Measurements from ENCODE around the gene LCP2. TPM values are rescaled to one million over a fixed set of nuclear protein-coding genes. Genes with fewer than 3 reads are reported as not detected.

Gene LCP2
- polyA plus RNA-seq, 3 donors: 52.0 to 177 (median 89.5) TPM

DNA sequence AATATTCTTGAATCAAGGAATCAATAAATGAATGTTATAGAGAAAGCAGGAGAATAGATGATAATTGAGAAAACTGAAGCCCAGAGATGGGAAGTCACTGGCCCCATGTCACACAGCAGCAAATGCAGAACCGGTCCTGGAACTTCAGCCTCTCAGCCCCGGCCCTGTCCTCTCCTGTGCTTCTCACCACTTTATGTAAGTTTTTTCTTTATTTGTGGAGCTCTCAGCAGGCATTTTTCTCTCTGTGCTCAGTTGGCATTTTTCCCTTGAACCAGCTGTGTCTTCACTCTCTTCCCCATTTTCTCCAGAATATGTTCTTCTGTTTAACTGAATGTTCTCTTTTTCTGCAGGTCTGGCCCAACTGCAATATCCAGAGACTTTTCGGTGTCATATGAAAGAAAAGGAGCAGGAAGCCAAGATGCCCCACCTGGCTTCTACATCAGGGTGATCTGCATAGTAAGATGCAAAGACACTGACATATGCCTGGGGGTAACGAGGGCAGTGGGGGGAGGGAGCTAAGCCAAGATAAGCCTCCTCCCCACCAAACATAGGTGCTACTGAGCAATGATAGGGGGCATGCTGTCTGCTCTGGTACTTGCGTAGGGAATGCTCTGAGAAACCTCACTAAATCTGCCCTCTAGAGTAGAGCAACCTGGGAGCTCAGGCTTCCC, 12.8 kb upstream of the LCP2 start:
- Histone ChIP-seq H3K27ac (ENCODE audit: low read depth in 1 of 2, low read length in 2 of 2) (peak overlapping the region; percentile 71 to 88), H3K79me2 (ENCODE audit: insufficient read depth, low read length) (no peaks in the 10 kb centered on the region), H4K20me1 (ENCODE audit: insufficient read depth, low read length) (no peaks in the 10 kb centered on the region), H2AFZ (ENCODE audit: insufficient read depth, low read depth, low read length, poor library complexity, severe bottlenecking) (no peak overlapping the region), H3K4me2 (replicated peaks; ENCODE audit: extremely low read depth, low read length, poor library complexity, severe bottlenecking) (peak overlapping the region; percentile 4), H3K4me1 (ENCODE audit: control insufficient read depth in 1 of 2, insufficient read depth in 2 of 2, low read length in 2 of 2) (peaks cover 81 to 85% of the 10 kb centered on the region in 2 donors), H3K9me3 (replicated peaks in 1 of 2; ENCODE audit: control insufficient read depth in 1 of 2, insufficient read depth in 1 of 2, low read length in 2 of 2) (no peaks in the 10 kb centered on the region), H3K4me3 (replicated peaks in 1 of 3; ENCODE audit: low read depth in 2 of 3, low read length in 3 of 3) (peak overlapping the region in 1 of 3 experiments; percentile 21), H3K27me3 (ENCODE audit: control insufficient read depth in 2 of 2, insufficient read depth in 2 of 2, low read length in 2 of 2) (no peaks in the 10 kb centered on the region), H3K36me3 (replicated peaks in 1 of 2; ENCODE audit: control insufficient read depth in 1 of 2, insufficient read depth in 2 of 2, low read length in 2 of 2) (no peaks in the 10 kb centered on the region), H3K9ac (ENCODE audit: insufficient read depth, low read length, poor library complexity, severe bottlenecking) (peak overlapping the region; percentile 17)
- TF ChIP-seq, protein P1, sequence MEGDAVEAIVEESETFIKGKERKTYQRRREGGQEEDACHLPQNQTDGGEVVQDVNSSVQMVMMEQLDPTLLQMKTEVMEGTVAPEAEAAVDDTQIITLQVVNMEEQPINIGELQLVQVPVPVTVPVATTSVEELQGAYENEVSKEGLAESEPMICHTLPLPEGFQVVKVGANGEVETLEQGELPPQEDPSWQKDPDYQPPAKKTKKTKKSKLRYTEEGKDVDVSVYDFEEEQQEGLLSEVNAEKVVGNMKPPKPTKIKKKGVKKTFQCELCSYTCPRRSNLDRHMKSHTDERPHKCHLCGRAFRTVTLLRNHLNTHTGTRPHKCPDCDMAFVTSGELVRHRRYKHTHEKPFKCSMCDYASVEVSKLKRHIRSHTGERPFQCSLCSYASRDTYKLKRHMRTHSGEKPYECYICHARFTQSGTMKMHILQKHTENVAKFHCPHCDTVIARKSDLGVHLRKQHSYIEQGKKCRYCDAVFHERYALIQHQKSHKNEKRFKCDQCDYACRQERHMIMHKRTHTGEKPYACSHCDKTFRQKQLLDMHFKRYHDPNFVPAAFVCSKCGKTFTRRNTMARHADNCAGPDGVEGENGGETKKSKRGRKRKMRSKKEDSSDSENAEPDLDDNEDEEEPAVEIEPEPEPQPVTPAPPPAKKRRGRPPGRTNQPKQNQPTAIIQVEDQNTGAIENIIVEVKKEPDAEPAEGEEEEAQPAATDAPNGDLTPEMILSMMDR (IDR thresholded peaks at IDR 0.05): no peak
- Mint-ChIP-seq H3K9me3 (peaks cover 0 to 2% (median 0%) of the 10 kb centered on the region in 7 donors), H3K4me3 (peak overlapping the region in 1 of 2 donors; percentile 52), H3K27ac (peak overlapping the region; percentile 87 to 99 (median 98)), H3K27me3 (ENCODE audit: low read depth in 3 of 3) (peaks cover 0 to 6% (median 3%) of the 10 kb centered on the region in 3 donors), H3K36me3 (peaks cover 0 to 2% of the 10 kb centered on the region in 2 donors), H3K4me1 (peaks cover 91% of the 10 kb centered on the region)
- intact Hi-C loops (cut with micrococcal nuclease): no loop called here
- WGBS (ENCODE audit: insufficient coverage): 39% methylated on average over 3 of the region's 5 CpGs
- DNase-seq: peak in 1 of 3 donors; percentile 46

DNA sequence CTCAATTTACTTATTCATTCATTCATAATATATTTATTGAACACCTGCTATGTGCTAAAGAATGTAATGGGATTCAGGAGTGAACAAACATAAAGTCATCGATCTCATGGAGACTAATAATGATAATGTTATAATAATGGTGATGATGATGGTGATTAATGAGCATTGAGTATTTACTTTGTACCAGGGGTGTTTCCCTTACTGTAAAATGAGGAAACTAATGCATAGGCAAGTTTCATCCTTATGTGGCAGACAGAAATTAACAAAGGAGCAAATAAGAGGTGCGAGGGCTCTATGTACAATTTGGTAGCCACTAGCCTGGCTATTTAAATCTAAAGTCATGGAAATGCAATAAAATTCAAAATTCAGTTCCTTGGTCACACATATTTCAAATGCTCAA, 11.1 kb upstream of the LCP2 start:
- Mint-ChIP-seq H3K36me3 (peaks cover 0 to 2% of the 10 kb centered on the region in 2 donors), H3K27ac (peak overlapping the region; percentile 94 to 99 (median 98)), H3K4me3 (peak overlapping the region in 1 of 2 donors; percentile 15), H3K27me3 (ENCODE audit: low read depth in 3 of 3) (peaks cover 0 to 6% (median 3%) of the 10 kb centered on the region in 3 donors), H3K4me1 (peaks cover 84% of the 10 kb centered on the region), H3K9me3 (peaks cover 0 to 2% (median 0%) of the 10 kb centered on the region in 7 donors)
- no peaks in the 10 kb centered on the region for H3K36me3 ChIP-seq (replicated peaks in 1 of 2; ENCODE audit: control insufficient read depth in 1 of 2, insufficient read depth in 2 of 2, low read length in 2 of 2)
- H2AFZ ChIP-seq (ENCODE audit: insufficient read depth, low read depth, low read length, poor library complexity, severe bottlenecking): no peak overlapping the region
- peak in 1 of 3 donors; percentile 67 for DNase-seq
- H3K27me3 ChIP-seq (ENCODE audit: control insufficient read depth in 2 of 2, insufficient read depth in 2 of 2, low read length in 2 of 2): no peaks in the 10 kb centered on the region
- no peaks in the 10 kb centered on the region for H3K79me2 ChIP-seq (ENCODE audit: insufficient read depth, low read length)
- H3K9ac ChIP-seq (ENCODE audit: insufficient read depth, low read length, poor library complexity, severe bottlenecking): no peak overlapping the region
- no peak overlapping the region for H3K4me2 ChIP-seq (replicated peaks; ENCODE audit: extremely low read depth, low read length, poor library complexity, severe bottlenecking)
- WGBS (ENCODE audit: insufficient coverage): 83% methylated on average over 2 of the region's 2 CpGs
- peak overlapping the region; percentile 88 to 92 for H3K27ac ChIP-seq (ENCODE audit: low read depth in 1 of 2, low read length in 2 of 2)
- no peak overlapping the region for H3K4me3 ChIP-seq (replicated peaks in 1 of 3; ENCODE audit: low read depth in 2 of 3, low read length in 3 of 3)
- no peaks in the 10 kb centered on the region for H4K20me1 ChIP-seq (ENCODE audit: insufficient read depth, low read length)
- H3K9me3 ChIP-seq (replicated peaks in 1 of 2; ENCODE audit: control insufficient read depth in 1 of 2, insufficient read depth in 1 of 2, low read length in 2 of 2): no peaks in the 10 kb centered on the region
- H3K4me1 ChIP-seq (ENCODE audit: control insufficient read depth in 1 of 2, insufficient read depth in 2 of 2, low read length in 2 of 2): peaks cover 71 to 77% of the 10 kb centered on the region in 2 donors
- intact Hi-C loops (cut with micrococcal nuclease): no loop called here
- TF ChIP-seq, protein P1 (IDR thresholded peaks at IDR 0.05): no peak
